GM12891 (cell line): Measurements from ENCODE around the gene DST.
A peak's percentile ranks its signal among the peaks of the same experiment; 100 is the strongest.
"Not testable (repeated sequence)": the region's sequence is repeated elsewhere in the genome, so short reads cannot be mapped to it uniquely, and the experiment has no call there.

Source experiments
- DNase-seq: peaks from one replicate; pipeline ENCODE4 v3.0.0; 2011; ENCODE audit warnings: low spot score; ENCODE audit not compliant: insufficient read length
- FAIRE-seq: peaks from 2 replicates; lab custom pipeline; 2011; peaks lifted over from hg19 to GRCh38; lab: Jason Lieb, UNC
- PAX5 ChIP-seq: IDR thresholded peaks from 2 replicates; pipeline ENCODE4 v1.6.1; 2011; ENCODE audit warnings: low read length, moderate library complexity, mild to moderate bottlenecking; ENCODE audit not compliant: insufficient read depth, severe bottlenecking
- POLR2A ChIP-seq: IDR thresholded peaks from 2 replicates; pipeline ENCODE4 v1.6.1; 2011; ENCODE audit warnings: low read depth, low read length, control low read depth
- POLR2AphosphoS5 ChIP-seq: IDR thresholded peaks from 2 replicates; pipeline ENCODE4 v1.6.1; 2011; ENCODE audit warnings: low read depth, low read length, control low read depth
- POU2F2 ChIP-seq: IDR thresholded peaks from 2 replicates; pipeline ENCODE4 v1.6.1; 2011; ENCODE audit warnings: low read depth, mild to moderate bottlenecking, control low read depth, low read length, moderate library complexity
- SPI1 ChIP-seq: IDR thresholded peaks from 2 replicates; pipeline ENCODE4 v1.6.1; 2011; ENCODE audit warnings: low read depth, low read length, control low read depth
- TAF1 ChIP-seq: IDR thresholded peaks from 2 replicates; pipeline ENCODE4 v1.6.1; 2011; ENCODE audit warnings: low read depth, low read length, control low read depth

The DST gene

GRCh38 chr6:56667336-56667735 is 24.6 kb upstream of the DST start:
- FAIRE-seq (no peak), DNase-seq (no peak)
- TF ChIP-seq POLR2AphosphoS5: no peak
- TF ChIP-seq TAF1: no peak
- TF ChIP-seq POLR2A: no peak
- TF ChIP-seq POU2F2: no peak
- no peak for TF ChIP-seq SPI1
- no peak for TF ChIP-seq PAX5

GRCh38 chr6:56664029-56664428 is 21.3 kb upstream of the DST start:
- DNase-seq: no peak
- FAIRE-seq: peak; percentile 55
- TF ChIP-seq SPI1 (no peak), POLR2AphosphoS5 (no peak), POLR2A (no peak), POU2F2 (no peak), PAX5 (no peak), TAF1 (no peak)

- TF ChIP-seq PAX5 (no peak), POLR2A (no peak)
- no peak for FAIRE-seq
- DNase-seq: no peak
Measured at GRCh38 chr6:56663344-56663743, 20.7 kb upstream of the DST start.

GRCh38 chr6:56661338-56661737 is 18.6 kb upstream of the DST start:
- FAIRE-seq, DNase-seq: not testable (repeated sequence)

GRCh38 chr6:56660381-56660730 is 17.7 kb upstream of the DST start:
- TF ChIP-seq POLR2AphosphoS5 (no peak), TAF1 (no peak), PAX5 (no peak), SPI1 (no peak)
- DNase-seq (no peak), FAIRE-seq (no peak)

GRCh38 chr6:56659721-56660380 is 17.2 kb upstream of the DST start:
- FAIRE-seq: peak; percentile 90
- no peak for TF ChIP-seq POLR2AphosphoS5
- TF ChIP-seq TAF1: no peak
- TF ChIP-seq POLR2A: no peak
- no peak for TF ChIP-seq POU2F2
- TF ChIP-seq PAX5: no peak
- no peak for TF ChIP-seq SPI1
- no peak for DNase-seq

GRCh38 chr6:56658326-56658725 is 15.6 kb upstream of the DST start:
- TF ChIP-seq POLR2AphosphoS5 (no peak), POLR2A (no peak), PAX5 (no peak)
- FAIRE-seq: no peak
- no peak for DNase-seq

- FAIRE-seq: peak; percentile 52
- no peak for TF ChIP-seq PAX5
- no peak for TF ChIP-seq TAF1
- TF ChIP-seq SPI1: no peak
- no peak for TF ChIP-seq POU2F2
- TF ChIP-seq POLR2AphosphoS5: no peak
- no peak for TF ChIP-seq POLR2A
- no peak for DNase-seq
Measured at GRCh38 chr6:56657354-56657753, 14.7 kb upstream of the DST start.

GRCh38 chr6:56656466-56656865 is 13.8 kb upstream of the DST start:
- no peak for TF ChIP-seq POU2F2
- TF ChIP-seq PAX5: no peak
- no peak for TF ChIP-seq POLR2A
- TF ChIP-seq POLR2AphosphoS5: no peak
- no peak for TF ChIP-seq TAF1
- no peak for TF ChIP-seq SPI1
- FAIRE-seq (no peak), DNase-seq (no peak)

GRCh38 chr6:56655996-56656395 is 13.3 kb upstream of the DST start:
- no peak for FAIRE-seq
- TF ChIP-seq POLR2A (no peak), POLR2AphosphoS5 (no peak), PAX5 (no peak), SPI1 (no peak), POU2F2 (no peak), TAF1 (no peak)

GRCh38 chr6:56655249-56655648 is 12.6 kb upstream of the DST start:
- TF ChIP-seq TAF1: no peak
- FAIRE-seq: no peak
- no peak for DNase-seq

More at GRCh38 chr6:56655996-56656395, 13.3 kb upstream of the DST start:
- no peak for DNase-seq

GRCh38 chr6:56652994-56653393 is 10.3 kb upstream of the DST start:
- DNase-seq (no peak), FAIRE-seq (no peak)
- no peak for TF ChIP-seq POLR2A
- TF ChIP-seq TAF1: no peak
- no peak for TF ChIP-seq POU2F2
- no peak for TF ChIP-seq SPI1
- no peak for TF ChIP-seq PAX5
- TF ChIP-seq POLR2AphosphoS5: no peak

- DNase-seq: no peak
- no peak for TF ChIP-seq PAX5
- no peak for TF ChIP-seq SPI1
- no peak for TF ChIP-seq POLR2A
- TF ChIP-seq POLR2AphosphoS5: no peak
- no peak for TF ChIP-seq TAF1
- no peak for TF ChIP-seq POU2F2
- FAIRE-seq: no peak
Measured at GRCh38 chr6:56652231-56652630, 9.5 kb upstream of the DST start.
